Heart left ventricle (tissue), 16 donors: ENCODE results near the gene CNTFR. TPM values are rescaled to one million over a fixed set of nuclear protein-coding genes. Genes with fewer than 3 reads are reported as not detected.
A peak's percentile ranks its signal among the peaks of the same experiment; 100 is the strongest.

Source experiments
- ATAC-seq, 4 donors: fragments of 200-7000 bp; cut with Tn5 transposase; one replicate each; pipeline ENCODE4 v1.9.1; 2020 to 2022; ENCODE audit warnings: moderate library complexity in 4 of 4, mild to moderate bottlenecking in 3 of 4, moderate number of reproducible peaks in 1 of 4
- DNase-seq, 5 donors: peaks; one replicate each; pipeline ENCODE4 v3.0.0-alpha.2; 2020
- H3K27ac ChIP-seq, 12 donors: fragments of 200-600 bp; sonication (generic) in 4 of 12; one replicate each; pipeline versions ENCODE4 v1.5.0 to v1.8.0; 2016 to 2022; ENCODE audit warnings: mild to moderate bottlenecking in 2 of 12
- H3K27me3 ChIP-seq, 9 donors: fragments of 200-600 bp; sonication (generic) in 2 of 9; one replicate each; pipeline versions ENCODE4 v1.5.1 to v1.8.0; 2016 to 2022; ENCODE audit warnings: mild to moderate bottlenecking in 3 of 9
- H3K36me3 ChIP-seq, 9 donors: fragments of 200-600 bp; sonication (generic) in 2 of 9; one replicate each; pipeline versions ENCODE4 v1.5.0 to v1.8.0; 2018 to 2022; ENCODE audit warnings: mild to moderate bottlenecking in 2 of 9
- H3K4me1 ChIP-seq, 12 donors: fragments of 200-600 bp; sonication (generic) in 4 of 12; one replicate each; pipeline versions ENCODE4 v1.5.0 to v1.8.0; 2016 to 2022; ENCODE audit warnings: mild to moderate bottlenecking in 3 of 12
- H3K4me3 ChIP-seq, 12 donors: fragments of 200-600 bp; sonication (generic) in 4 of 12; one replicate each; pipeline versions ENCODE4 v1.5.0 to v1.8.0; 2017 to 2022; ENCODE audit warnings: mild to moderate bottlenecking in 9 of 12, moderate library complexity in 4 of 12
- H3K9me3 ChIP-seq, 12 donors: fragments of 200-600 bp; sonication (generic) in 4 of 12; one replicate each; pipeline versions ENCODE4 v1.5.0 to v1.8.0; 2016 to 2022; ENCODE audit warnings: mild to moderate bottlenecking in 1 of 12
- CTCF ChIP-seq, 12 donors: fragments of 200-600 bp; sonication (generic) in 4 of 12; IDR thresholded peaks; one replicate each; pipeline versions ENCODE4 v1.5.0 to v1.8.0; 2018 to 2022; ENCODE audit warnings: antibody characterized with exemption in 12 of 12, mild to moderate bottlenecking in 5 of 12
- POLR2A ChIP-seq, 2 donors: fragments of 450-650 bp; IDR thresholded peaks; one replicate each; pipeline ENCODE4 v1.6.1; 2017; ENCODE audit warnings: antibody characterized with exemption in 2 of 2, mild to moderate bottlenecking in 2 of 2, moderate library complexity in 2 of 2
- WGBS, 4 donors: extraction: QIAGEN DNeasy Blood & Tissue Kit in 2 of 4; methylation state at CpG; one replicate each; pipeline versions ENCODE4 v1.1.5 to v1.1.7; 2013 to 2018; 5-methylcytosine and 5-hydroxymethylcytosine counted together
- intact Hi-C, 10 donors: fragments of 100-400 bp; cut with DNase I; formaldehyde crosslinking; loops; one replicate each; pipeline versions ENCODE4 v1.11.1 to v1.14.2; 2022
- polyA plus RNA-seq, 2 donors: library from polyadenylated mRNA; stranded (reverse); fragments of 200-250 nt; gene quantifications; one replicate each; pipeline ENCODE4 v1.2.3, GENCODE V29; 2013
- total RNA-seq, 9 donors: library from RNA; depleted of rRNA in 2 of 9; stranded (reverse); fragments of >200 nt in 2 of 9; fragmentation: NEBNext Ultra II Directional in 3 of 9; extraction: Animal tissue kit (Norgen Biotek cat#: 25700) in 3 of 9; gene quantifications; one replicate each; pipeline versions ENCODE4 v1.1.0 to v1.2.4, GENCODE V29; 2016 to 2023
- donor health status: ischemic (EF 13 %, LVEDD 7.1; RV severe dilation, severe dysfunction).
- donor health status: healthy with polysubstance abuse.
- donor health status: DM: no; HTN: yes; CAD: no.
- donor health status: DM: no; HTN: no; CAD: no.
- donor health status: ischemic (EF 25% LVEDD 6.9; RV normal size, moderate dysfunction).
- donor health status: ischemic (EF 25% LVEDD 5.7; RV mildly dilated, moderate dysfunction).
- donor health status: healthy.
- donor health status: DM: yes; HTN: yes; CAD: no.
- donor health status: ischemic (EF 35%, LVEDD 5.7; RV mildly dilated, moderate dysfunction).
- donor health status: nonischemic (EF 11% LVEDD 7.7; RV severe dilation, severe dysfunction).
- donor health status: DM: yes; HTN: yes; CAD: no.
- donor health status: PGD.
- donor health status: ischemic (EF 29% LVEDD 5.4; RV normal size, mild dysfunction).
- donor health status: nonischemic (EF 23%, LVEDD 6.1; RV moderate dilation, normal function).

CNTFR gene
- total and polyA plus RNA-seq, 11 donors = 0.43 to 9.8 (median 2.0) TPM

GRCh38 chr9:34606190-34606589, 16.7 kb upstream of the CNTFR start:
- H3K27ac ChIP-seq = no peak overlapping the region
- no peak for ATAC-seq
- no peaks in the 10 kb centered on the region for H3K9me3 ChIP-seq
- no peak overlapping the region for H3K4me3 ChIP-seq
- intact Hi-C loops = loop anchor here in 1 of 10 donors (10.0 kb wide), 1 partner anchor 171 kb away; no protein-coding TSS in a partner anchor
- no peaks in the 10 kb centered on the region for H3K36me3 ChIP-seq
- H3K27me3 ChIP-seq = no peaks in the 10 kb centered on the region
- DNase-seq = no peak
- peaks cover 0 to 14% (median 10%) of the 10 kb centered on the region in 12 donors for H3K4me1 ChIP-seq
- TF ChIP-seq CTCF (IDR thresholded peaks at IDR 0.05) = no peak
- no peak for TF ChIP-seq POLR2A (IDR thresholded peaks at IDR 0.05)

DNA sequence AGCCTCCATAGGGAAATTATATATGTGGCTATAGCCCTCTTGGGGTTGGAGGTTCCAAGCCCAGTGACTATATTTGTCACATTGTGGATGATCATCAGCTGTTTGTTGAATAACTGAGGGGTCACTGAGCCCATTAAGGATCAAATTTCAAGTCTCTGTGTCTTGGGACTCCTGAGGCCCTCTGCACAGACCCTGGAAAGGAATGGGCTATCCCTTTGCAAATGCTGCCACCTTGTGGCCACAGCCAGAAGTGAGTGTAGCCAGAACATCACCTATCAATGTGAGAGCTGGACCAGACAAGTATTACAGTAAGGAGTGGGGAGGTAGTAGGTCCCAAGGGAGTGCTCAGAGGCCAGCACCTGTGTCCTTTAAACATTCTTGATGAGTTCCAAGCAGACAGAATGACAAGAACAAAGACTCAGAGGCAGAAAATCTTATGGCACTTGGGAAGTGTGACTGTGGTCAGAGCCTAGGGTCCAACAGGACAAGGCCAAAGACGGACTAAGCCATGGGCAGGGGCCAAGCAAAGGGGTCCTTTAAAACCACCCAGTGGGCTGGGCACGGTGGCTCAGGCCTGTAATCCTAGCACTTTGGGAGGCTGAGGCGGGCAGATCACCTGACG, 14.2 kb upstream of the CNTFR start:
- Histone ChIP-seq H3K27ac (no peak overlapping the region), H3K9me3 (no peaks in the 10 kb centered on the region), H3K27me3 (no peaks in the 10 kb centered on the region), H3K4me1 (peaks cover 0 to 5% (median 0%) of the 10 kb centered on the region in 12 donors), H3K4me3 (no peak overlapping the region), H3K36me3 (no peaks in the 10 kb centered on the region)
- intact Hi-C loops = loop anchor here in 6 of 10 donors (2.0 to 10.0 kb wide), 4 partner anchors 55 to 271 kb away; no protein-coding TSS in a partner anchor
- TF ChIP-seq CTCF (IDR thresholded peaks at IDR 0.05) = peak; percentile 83 to 95 (median 92)
- no peak for TF ChIP-seq POLR2A (IDR thresholded peaks at IDR 0.05)
- DNase-seq (peak; percentile 70 to 84 (median 78)), ATAC-seq (peak; percentile 80 to 88 (median 86))
- 57 to 66% (median 58%) methylated on average over 4 of the region's 4 CpGs for WGBS, 4 donors

GRCh38 chr9:34601937-34602573, 12.5 kb upstream of the CNTFR start:
- Histone ChIP-seq H3K9me3 (no peaks in the 10 kb centered on the region), H3K36me3 (no peaks in the 10 kb centered on the region), H3K27me3 (no peaks in the 10 kb centered on the region), H3K4me1 (peaks cover 0 to 5% (median 0%) of the 10 kb centered on the region in 12 donors), H3K27ac (no peak overlapping the region), H3K4me3 (no peak overlapping the region)
- intact Hi-C loops = loop anchor here in 6 of 10 donors (2.0 to 10.0 kb wide), 4 partner anchors 53 to 270 kb away; no protein-coding TSS in a partner anchor
- DNase-seq = no peak
- no peak for ATAC-seq
- WGBS, 4 donors = 75 to 81% (median 78%) methylated on average over 6 of the region's 6 CpGs
- no peak for TF ChIP-seq POLR2A (IDR thresholded peaks at IDR 0.05)
- no peak for TF ChIP-seq CTCF (IDR thresholded peaks at IDR 0.05)

DNA sequence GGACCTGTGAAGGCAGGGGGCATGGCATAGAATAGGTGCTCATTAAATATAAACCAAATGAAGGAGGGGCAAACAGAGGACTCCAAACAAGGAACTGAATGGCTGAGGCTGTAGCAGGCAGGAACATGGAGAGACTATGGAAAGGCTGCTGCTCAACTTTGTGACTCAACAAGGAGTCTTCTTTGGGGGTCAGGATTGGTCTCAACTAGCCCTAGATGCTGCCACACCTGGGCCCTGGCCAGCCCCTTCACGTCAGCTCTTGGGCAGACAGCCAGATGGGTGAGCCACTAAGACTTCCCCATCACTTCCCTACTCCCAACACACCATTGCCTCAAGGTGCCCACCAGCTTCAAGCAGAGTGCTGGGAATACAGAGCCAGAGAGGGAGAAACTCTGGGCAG, 11.4 kb upstream of the CNTFR start:
- Histone ChIP-seq H3K4me1 (peaks cover 0 to 5% (median 0%) of the 10 kb centered on the region in 12 donors), H3K27me3 (no peaks in the 10 kb centered on the region), H3K9me3 (no peaks in the 10 kb centered on the region), H3K4me3 (no peak overlapping the region), H3K36me3 (no peaks in the 10 kb centered on the region), H3K27ac (no peak overlapping the region)
- intact Hi-C loops = loop anchor here in 4 of 10 donors (5.0 to 10.0 kb wide), 2 partner anchors 166 to 269 kb away; no protein-coding TSS in a partner anchor
- 20 to 67% (median 36%) methylated on average over 1 of the region's 1 CpG for WGBS, 4 donors
- ATAC-seq (no peak), DNase-seq (no peak)
- no peak for TF ChIP-seq CTCF (IDR thresholded peaks at IDR 0.05)
